ENCODE measurements around the gene HORMAD1.

DNA sequence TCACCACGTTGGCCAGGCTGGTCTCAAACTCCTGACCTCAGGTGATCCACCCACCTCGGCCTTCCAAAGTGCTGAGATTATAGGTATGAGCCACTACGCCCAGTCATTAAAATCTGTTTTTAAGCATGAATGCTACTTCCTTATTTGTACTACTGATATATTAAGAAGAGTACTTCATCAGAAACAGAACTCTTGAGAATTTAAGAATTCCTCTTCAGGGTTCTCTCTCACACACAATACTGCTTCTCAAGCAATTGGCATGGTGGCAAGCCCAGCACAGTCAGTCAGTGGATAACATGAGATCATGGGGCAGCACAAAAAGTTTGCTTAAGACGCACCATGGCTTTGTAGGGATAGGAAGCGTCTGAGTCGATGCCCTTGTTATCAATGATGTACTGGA lies 30.7 kb upstream of the HORMAD1 start:
- TF ChIP-seq, protein P1, sequence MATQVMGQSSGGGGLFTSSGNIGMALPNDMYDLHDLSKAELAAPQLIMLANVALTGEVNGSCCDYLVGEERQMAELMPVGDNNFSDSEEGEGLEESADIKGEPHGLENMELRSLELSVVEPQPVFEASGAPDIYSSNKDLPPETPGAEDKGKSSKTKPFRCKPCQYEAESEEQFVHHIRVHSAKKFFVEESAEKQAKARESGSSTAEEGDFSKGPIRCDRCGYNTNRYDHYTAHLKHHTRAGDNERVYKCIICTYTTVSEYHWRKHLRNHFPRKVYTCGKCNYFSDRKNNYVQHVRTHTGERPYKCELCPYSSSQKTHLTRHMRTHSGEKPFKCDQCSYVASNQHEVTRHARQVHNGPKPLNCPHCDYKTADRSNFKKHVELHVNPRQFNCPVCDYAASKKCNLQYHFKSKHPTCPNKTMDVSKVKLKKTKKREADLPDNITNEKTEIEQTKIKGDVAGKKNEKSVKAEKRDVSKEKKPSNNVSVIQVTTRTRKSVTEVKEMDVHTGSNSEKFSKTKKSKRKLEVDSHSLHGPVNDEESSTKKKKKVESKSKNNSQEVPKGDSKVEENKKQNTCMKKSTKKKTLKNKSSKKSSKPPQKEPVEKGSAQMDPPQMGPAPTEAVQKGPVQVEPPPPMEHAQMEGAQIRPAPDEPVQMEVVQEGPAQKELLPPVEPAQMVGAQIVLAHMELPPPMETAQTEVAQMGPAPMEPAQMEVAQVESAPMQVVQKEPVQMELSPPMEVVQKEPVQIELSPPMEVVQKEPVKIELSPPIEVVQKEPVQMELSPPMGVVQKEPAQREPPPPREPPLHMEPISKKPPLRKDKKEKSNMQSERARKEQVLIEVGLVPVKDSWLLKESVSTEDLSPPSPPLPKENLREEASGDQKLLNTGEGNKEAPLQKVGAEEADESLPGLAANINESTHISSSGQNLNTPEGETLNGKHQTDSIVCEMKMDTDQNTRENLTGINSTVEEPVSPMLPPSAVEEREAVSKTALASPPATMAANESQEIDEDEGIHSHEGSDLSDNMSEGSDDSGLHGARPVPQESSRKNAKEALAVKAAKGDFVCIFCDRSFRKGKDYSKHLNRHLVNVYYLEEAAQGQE (IDR thresholded peaks at IDR 0.05; ENCODE audit: borderline replicate concordance), result no peak
- TF ChIP-seq, protein P2, sequence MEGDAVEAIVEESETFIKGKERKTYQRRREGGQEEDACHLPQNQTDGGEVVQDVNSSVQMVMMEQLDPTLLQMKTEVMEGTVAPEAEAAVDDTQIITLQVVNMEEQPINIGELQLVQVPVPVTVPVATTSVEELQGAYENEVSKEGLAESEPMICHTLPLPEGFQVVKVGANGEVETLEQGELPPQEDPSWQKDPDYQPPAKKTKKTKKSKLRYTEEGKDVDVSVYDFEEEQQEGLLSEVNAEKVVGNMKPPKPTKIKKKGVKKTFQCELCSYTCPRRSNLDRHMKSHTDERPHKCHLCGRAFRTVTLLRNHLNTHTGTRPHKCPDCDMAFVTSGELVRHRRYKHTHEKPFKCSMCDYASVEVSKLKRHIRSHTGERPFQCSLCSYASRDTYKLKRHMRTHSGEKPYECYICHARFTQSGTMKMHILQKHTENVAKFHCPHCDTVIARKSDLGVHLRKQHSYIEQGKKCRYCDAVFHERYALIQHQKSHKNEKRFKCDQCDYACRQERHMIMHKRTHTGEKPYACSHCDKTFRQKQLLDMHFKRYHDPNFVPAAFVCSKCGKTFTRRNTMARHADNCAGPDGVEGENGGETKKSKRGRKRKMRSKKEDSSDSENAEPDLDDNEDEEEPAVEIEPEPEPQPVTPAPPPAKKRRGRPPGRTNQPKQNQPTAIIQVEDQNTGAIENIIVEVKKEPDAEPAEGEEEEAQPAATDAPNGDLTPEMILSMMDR (IDR thresholded peaks at IDR 0.05; ENCODE audit: poor library complexity, severe bottlenecking), result no peak
- TF ChIP-seq RAD21 (conservative IDR thresholded peaks at IDR 0.05), result no peak
- TF ChIP-seq EP300 (conservative IDR thresholded peaks at IDR 0.05; ENCODE audit: poor library complexity, severe bottlenecking), result no peak

Measured in neural cell (in vitro differentiated cells).